Liver (tissue), 9 donors: ENCODE data around the gene NECAB2. TPM values are rescaled to one million over a fixed set of nuclear protein-coding genes. Genes with fewer than 3 reads are reported as not detected.

Experiments used
- DNase-seq: peaks from one replicate; pipeline ENCODE4 v3.0.0-alpha.2; 2017; ENCODE audit warnings: low spot score
- H3K27ac ChIP-seq, 2 donors: one replicate each; pipeline ENCODE4 v1.7.0; 2013; ENCODE audit warnings: inconsistent platforms in 2 of 2, low read length in 2 of 2, control low read depth in 1 of 2, low read depth in 1 of 2, mild to moderate bottlenecking in 1 of 2
- H3K27me3 ChIP-seq, 4 donors: one replicate each; pipeline versions ENCODE4 v1.6.1 to v1.7.0; 2013; ENCODE audit warnings: low read length in 3 of 4, inconsistent platforms in 1 of 4, mild to moderate bottlenecking in 1 of 4, moderate library complexity in 1 of 4; ENCODE audit not compliant: control insufficient read depth in 4 of 4, insufficient read depth in 4 of 4
- H3K36me3 ChIP-seq, 4 donors: one replicate each; pipeline versions ENCODE4 v1.6.1 to v1.7.0; 2013; ENCODE audit warnings: low read length in 3 of 4, mild to moderate bottlenecking in 3 of 4, low read depth in 1 of 4, moderate library complexity in 1 of 4; ENCODE audit not compliant: control insufficient read depth in 4 of 4, insufficient read depth in 3 of 4
- H3K4me1 ChIP-seq, 4 donors: one replicate each; pipeline versions ENCODE4 v1.6.1 to v1.7.0; 2013; ENCODE audit warnings: low read length in 3 of 4, mild to moderate bottlenecking in 3 of 4, moderate library complexity in 1 of 4; ENCODE audit not compliant: control insufficient read depth in 4 of 4, insufficient read depth in 4 of 4
- H3K4me3 ChIP-seq, 3 donors: one replicate each; pipeline versions ENCODE4 v1.6.1 to v1.7.0; 2013; ENCODE audit warnings: low read length in 3 of 3, control low read depth in 1 of 3, low read depth in 1 of 3, mild to moderate bottlenecking in 1 of 3
- H3K9ac ChIP-seq, 2 donors: one replicate each; pipeline ENCODE4 v1.7.0; 2013; ENCODE audit warnings: low read length in 2 of 2, mild to moderate bottlenecking in 2 of 2, moderate library complexity in 2 of 2, control low read depth in 1 of 2, low read depth in 1 of 2
- H3K9me3 ChIP-seq, 4 donors: one replicate each; pipeline versions ENCODE4 v1.6.1 to v1.7.0; 2013; ENCODE audit warnings: low read length in 3 of 4; ENCODE audit not compliant: control insufficient read depth in 4 of 4
- CTCF ChIP-seq: fragments of 150-350 bp; IDR thresholded peaks from 2 replicates; pipeline ENCODE4 v1.5.1; 2017; ENCODE audit warnings: improper control_type of control experiment, low read depth, low read length; ENCODE audit not compliant: missing input control
- EGR1 ChIP-seq, 2 donors: IDR thresholded peaks; 2 replicates each; pipeline ENCODE4 v1.6.1; 2016 to 2018; ENCODE audit warnings: antibody characterized with exemption in 2 of 2, low read depth in 2 of 2
- FOXA1 ChIP-seq: IDR thresholded peaks from 2 replicates; pipeline ENCODE4 v1.6.1; 2016; ENCODE audit warnings: antibody characterized with exemption
- FOXA2 ChIP-seq: IDR thresholded peaks from 2 replicates; pipeline ENCODE4 v1.6.1; 2016; ENCODE audit warnings: antibody characterized with exemption
- GABPA ChIP-seq, 2 donors: IDR thresholded peaks in 1 of 2; conservative IDR thresholded peaks in 1 of 2; 2 replicates each; pipeline ENCODE4 v1.6.1; 2016; ENCODE audit warnings: antibody characterized with exemption in 2 of 2, mild to moderate bottlenecking in 1 of 2, moderate library complexity in 1 of 2
- HNF4A ChIP-seq, 2 donors: conservative IDR thresholded peaks; 2 replicates each; pipeline ENCODE4 v1.6.1; 2016; ENCODE audit warnings: antibody characterized with exemption in 2 of 2, mild to moderate bottlenecking in 2 of 2
- HNF4G ChIP-seq: IDR thresholded peaks from 2 replicates; pipeline ENCODE4 v1.6.1; 2016; ENCODE audit warnings: antibody characterized with exemption
- JUND ChIP-seq, 2 donors: IDR thresholded peaks; 2 replicates each; pipeline ENCODE4 v1.6.1; 2016; ENCODE audit warnings: antibody characterized with exemption in 2 of 2
- NR2F2 ChIP-seq: IDR thresholded peaks from 2 replicates; pipeline ENCODE4 v1.6.1; 2016; ENCODE audit warnings: antibody characterized with exemption
- RAD21 ChIP-seq, 2 donors: IDR thresholded peaks; 2 replicates each; pipeline ENCODE4 v1.6.1; 2016; ENCODE audit warnings: antibody characterized with exemption in 2 of 2, mild to moderate bottlenecking in 2 of 2
- REST ChIP-seq: IDR thresholded peaks from 2 replicates; pipeline ENCODE4 v1.6.1; 2016; ENCODE audit warnings: antibody characterized with exemption, mild to moderate bottlenecking
- SP1 ChIP-seq: IDR thresholded peaks from 2 replicates; pipeline ENCODE4 v1.6.1; 2018; ENCODE audit warnings: antibody characterized with exemption, mild to moderate bottlenecking
- TAF1 ChIP-seq: conservative IDR thresholded peaks from 2 replicates; pipeline ENCODE4 v1.6.1; 2016; ENCODE audit warnings: antibody characterized with exemption, mild to moderate bottlenecking
- YY1 ChIP-seq: IDR thresholded peaks from 2 replicates; pipeline ENCODE4 v1.6.1; 2016; ENCODE audit warnings: antibody characterized with exemption, mild to moderate bottlenecking
- WGBS: extraction: QIAGEN DNeasy Blood & Tissue Kit; methylation state at CpG from one replicate; pipeline ENCODE4 v1.1.7; 2013; 5-methylcytosine and 5-hydroxymethylcytosine counted together
- polyA plus RNA-seq, 2 donors: library from polyadenylated mRNA; stranded (reverse) in 1 of 2; unstranded in 1 of 2; fragments of 200-250 nt in 1 of 2; fragments of >200 nt in 1 of 2; fragmentation: Nextera tagmentation in 1 of 2; extraction: Ambion mirVana in 1 of 2; gene quantifications; one replicate each; pipeline versions ENCODE4 v1.2.1 to v1.2.3, GENCODE V29; 2013 to 2015
- total RNA-seq, 2 donors: library from RNA; depleted of rRNA; stranded (reverse); fragments of >200 nt; gene quantifications; one replicate each; pipeline ENCODE4 v1.2.3, GENCODE V29; 2014
- TF ChIP-seq, protein P1 (sequence below): IDR thresholded peaks from 2 replicates; pipeline ENCODE4 v1.6.1; 2016; ENCODE audit warnings: antibody characterized with exemption
- TF ChIP-seq, protein P2 (sequence below): IDR thresholded peaks from 2 replicates; pipeline ENCODE4 v1.6.1; 2016; ENCODE audit warnings: antibody characterized with exemption
- donor health status: healthy.
- donor health status: healthy.
- donor health status: healthy.
- donor health status: healthy.
- donor health status: healthy.

NECAB2 gene
- total and polyA plus RNA-seq, 4 donors: 2.7 to 3.8 (median 2.9) TPM; not detected in 1

DNA sequence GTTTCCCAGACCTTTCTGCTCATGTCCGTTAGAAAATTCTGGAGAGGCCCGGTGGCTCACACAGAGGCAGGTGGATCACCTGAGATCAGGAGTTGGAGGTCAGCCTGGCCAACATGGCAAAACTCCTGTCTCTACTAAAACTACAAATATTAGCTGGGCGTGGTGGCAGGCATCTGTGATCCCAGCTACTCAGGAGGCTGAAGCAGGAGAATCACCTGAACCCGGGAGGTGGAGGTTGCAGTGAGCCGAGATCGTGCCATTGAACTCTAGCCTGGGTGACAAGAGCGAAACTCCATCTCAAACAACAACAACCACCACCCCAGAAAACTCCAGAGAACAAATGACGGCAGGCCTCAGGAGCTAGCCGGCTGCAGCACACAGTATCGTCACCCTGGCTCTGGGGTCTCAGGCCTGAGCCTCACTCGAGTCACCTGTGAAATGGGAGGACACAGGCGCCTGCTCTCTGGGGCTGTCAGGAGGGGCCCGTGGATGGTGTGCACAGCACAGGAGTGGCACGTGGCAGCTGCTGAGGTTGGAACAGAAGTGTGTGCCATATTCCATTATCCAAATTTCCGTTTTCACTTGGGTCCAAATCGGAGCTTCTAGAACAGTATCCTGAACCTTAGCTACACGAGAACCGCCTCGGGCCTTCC is 77.9 kb downstream of the NECAB2 start:
- Histone ChIP-seq H3K36me3 (peaks cover 1 to 10% (median 2%) of the 10 kb centered on the region in 4 donors), H3K27ac (no peak overlapping the region), H3K4me3 (no peak overlapping the region), H3K9me3 (no peaks in the 10 kb centered on the region), H3K27me3 (no peaks in the 10 kb centered on the region), H3K9ac (no peak overlapping the region), H3K4me1 (no peaks in the 10 kb centered on the region)
- TF ChIP-seq TAF1 (no peak), EGR1 (IDR thresholded peaks at IDR 0.05; ENCODE audit: low read depth in 2 of 2) (no peak), SP1 (no peak), JUND (IDR thresholded peaks at IDR 0.05) (no peak), FOXA1 (no peak), HNF4A (conservative IDR thresholded peaks at IDR 0.05) (no peak), RAD21 (IDR thresholded peaks at IDR 0.05) (no peak)
- TF ChIP-seq, protein P1, sequence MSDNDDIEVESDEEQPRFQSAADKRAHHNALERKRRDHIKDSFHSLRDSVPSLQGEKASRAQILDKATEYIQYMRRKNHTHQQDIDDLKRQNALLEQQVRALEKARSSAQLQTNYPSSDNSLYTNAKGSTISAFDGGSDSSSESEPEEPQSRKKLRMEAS: no peak
- DNase-seq: no peak
- WGBS: 93% methylated on average over 19 of the region's 19 CpGs

GRCh38 chr16:84047206-84047605 is 79.2 kb downstream of the NECAB2 start:
- no peak for DNase-seq
- H3K9me3 ChIP-seq: no peaks in the 10 kb centered on the region
- 88% methylated on average over 6 of the region's 6 CpGs for WGBS
- peaks cover 1 to 13% (median 3%) of the 10 kb centered on the region in 4 donors for H3K36me3 ChIP-seq
- no peak for TF ChIP-seq TAF1
- TF ChIP-seq HNF4G: no peak
- no peaks in the 10 kb centered on the region for H3K4me1 ChIP-seq
- H3K27ac ChIP-seq: no peak overlapping the region
- H3K27me3 ChIP-seq: no peaks in the 10 kb centered on the region
- H3K4me3 ChIP-seq: no peak overlapping the region
- H3K9ac ChIP-seq: no peak overlapping the region

GRCh38 chr16:84047626-84048025 is 79.6 kb downstream of the NECAB2 start:
- no peaks in the 10 kb centered on the region for H3K4me1 ChIP-seq
- H3K4me3 ChIP-seq: no peak overlapping the region
- peaks cover 1 to 17% (median 6%) of the 10 kb centered on the region in 4 donors for H3K36me3 ChIP-seq
- 96% methylated on average over 6 of the region's 6 CpGs for WGBS
- no peak overlapping the region for H3K27ac ChIP-seq
- TF ChIP-seq, protein P1: no peak
- no peak for TF ChIP-seq YY1
- TF ChIP-seq FOXA2: no peak
- TF ChIP-seq HNF4A (conservative IDR thresholded peaks at IDR 0.05): no peak
- H3K9ac ChIP-seq: no peak overlapping the region
- H3K9me3 ChIP-seq: no peaks in the 10 kb centered on the region
- DNase-seq: no peak
- H3K27me3 ChIP-seq: no peaks in the 10 kb centered on the region

DNA sequence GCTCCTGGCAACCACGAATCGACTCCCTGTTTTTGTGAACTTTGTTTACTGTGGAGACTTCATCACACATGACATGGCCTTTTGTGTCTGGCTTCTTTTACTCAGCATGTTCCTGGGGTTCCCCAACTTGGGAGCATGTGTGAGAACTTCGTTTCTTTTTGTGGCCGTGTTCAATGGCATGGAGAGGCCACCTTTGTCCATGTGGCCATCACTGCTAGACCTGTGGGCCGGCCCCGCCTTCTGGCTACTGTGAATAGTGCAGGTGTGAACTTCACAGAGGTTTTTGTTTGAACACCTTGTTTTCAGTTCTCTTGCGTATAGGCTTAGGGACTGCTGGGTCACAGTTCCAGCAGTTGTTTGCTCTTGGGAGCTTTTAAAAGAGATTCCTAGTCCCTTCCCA is 80.2 kb downstream of the NECAB2 start:
- WGBS: 71% methylated on average over 7 of the region's 7 CpGs
- H3K27ac ChIP-seq: no peak overlapping the region
- no peaks in the 10 kb centered on the region for H3K9me3 ChIP-seq
- no peak overlapping the region for H3K4me3 ChIP-seq
- no peak for DNase-seq
- no peaks in the 10 kb centered on the region for H3K27me3 ChIP-seq
- no peak for TF ChIP-seq EGR1 (IDR thresholded peaks at IDR 0.05; ENCODE audit: low read depth in 2 of 2)
- TF ChIP-seq RAD21 (IDR thresholded peaks at IDR 0.05): peak in 1 of 2 donors; percentile 24
- TF ChIP-seq FOXA2: no peak
- TF ChIP-seq, protein P2, sequence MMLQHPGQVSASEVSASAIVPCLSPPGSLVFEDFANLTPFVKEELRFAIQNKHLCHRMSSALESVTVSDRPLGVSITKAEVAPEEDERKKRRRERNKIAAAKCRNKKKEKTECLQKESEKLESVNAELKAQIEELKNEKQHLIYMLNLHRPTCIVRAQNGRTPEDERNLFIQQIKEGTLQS: no peak
- no peak for TF ChIP-seq GABPA (IDR thresholded peaks at IDR 0.05 in 1 of 2, conservative IDR thresholded peaks at IDR 0.05 in 1 of 2)
- peak; percentile 11 for TF ChIP-seq CTCF
- TF ChIP-seq YY1: no peak
- TF ChIP-seq FOXA1: no peak
- TF ChIP-seq, protein P1: no peak
- TF ChIP-seq SP1: no peak
- TF ChIP-seq HNF4A (conservative IDR thresholded peaks at IDR 0.05): no peak
- no peak for TF ChIP-seq TAF1
- TF ChIP-seq HNF4G: no peak
- TF ChIP-seq REST: no peak
- no peak for TF ChIP-seq JUND (IDR thresholded peaks at IDR 0.05)
- TF ChIP-seq NR2F2: no peak
- no peaks in the 10 kb centered on the region for H3K4me1 ChIP-seq
- H3K36me3 ChIP-seq: peaks cover 2 to 22% (median 7%) of the 10 kb centered on the region in 4 donors
- no peak overlapping the region for H3K9ac ChIP-seq
